ENCODE measurements around the gene FNBP1L. TPM values are rescaled to one million over a fixed set of nuclear protein-coding genes. Genes with fewer than 3 reads are reported as not detected.
"Not testable (repeated sequence)": the region's sequence is repeated elsewhere in the genome, so short reads cannot be mapped to it uniquely, and the experiment has no call there.

FNBP1L gene
- total RNA-seq, 1 experiment from 2014 or later = 72.7 TPM

DNA sequence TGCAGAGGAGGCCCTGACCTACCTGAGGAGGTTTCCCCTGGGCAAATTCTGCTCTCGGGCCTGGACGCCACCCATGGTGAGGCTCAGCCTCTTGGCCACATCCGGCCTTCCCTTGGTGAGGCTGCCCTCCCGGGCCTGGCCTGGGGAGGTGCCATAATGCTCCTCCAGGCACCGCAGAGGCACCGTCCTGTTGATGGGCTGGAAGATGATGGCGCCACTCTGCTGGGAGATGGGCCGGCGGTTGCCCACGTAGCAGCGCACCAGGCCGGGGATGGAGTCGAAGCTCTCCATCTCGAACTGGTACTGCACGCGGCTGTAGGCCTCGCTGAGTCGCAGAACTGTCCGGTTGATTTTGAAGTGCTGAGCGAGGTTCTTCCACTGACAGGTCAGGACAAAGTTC, 141.0 kb downstream of the FNBP1L start:
- Mint-ChIP-seq H3K4me3 (ENCODE audit: low read depth, unreplicated experiment) (no peak overlapping the region), H3K27me3 (ENCODE audit: unreplicated experiment) (no peaks in the 10 kb centered on the region), H3K27ac (ENCODE audit: unreplicated experiment) (peak overlapping the region; percentile 46), H3K4me1 (ENCODE audit: low read depth, unreplicated experiment) (peaks cover 81% of the 10 kb centered on the region), H3K9me3 (ENCODE audit: low read depth, unreplicated experiment) (no peaks in the 10 kb centered on the region), H3K36me3 (ENCODE audit: insufficient read depth, unreplicated experiment) (peaks cover 58% of the 10 kb centered on the region)
- no TSS peak for BruUV-seq (replicated peaks)
- DNase-seq = no peak
- TF ChIP-seq, protein P1, sequence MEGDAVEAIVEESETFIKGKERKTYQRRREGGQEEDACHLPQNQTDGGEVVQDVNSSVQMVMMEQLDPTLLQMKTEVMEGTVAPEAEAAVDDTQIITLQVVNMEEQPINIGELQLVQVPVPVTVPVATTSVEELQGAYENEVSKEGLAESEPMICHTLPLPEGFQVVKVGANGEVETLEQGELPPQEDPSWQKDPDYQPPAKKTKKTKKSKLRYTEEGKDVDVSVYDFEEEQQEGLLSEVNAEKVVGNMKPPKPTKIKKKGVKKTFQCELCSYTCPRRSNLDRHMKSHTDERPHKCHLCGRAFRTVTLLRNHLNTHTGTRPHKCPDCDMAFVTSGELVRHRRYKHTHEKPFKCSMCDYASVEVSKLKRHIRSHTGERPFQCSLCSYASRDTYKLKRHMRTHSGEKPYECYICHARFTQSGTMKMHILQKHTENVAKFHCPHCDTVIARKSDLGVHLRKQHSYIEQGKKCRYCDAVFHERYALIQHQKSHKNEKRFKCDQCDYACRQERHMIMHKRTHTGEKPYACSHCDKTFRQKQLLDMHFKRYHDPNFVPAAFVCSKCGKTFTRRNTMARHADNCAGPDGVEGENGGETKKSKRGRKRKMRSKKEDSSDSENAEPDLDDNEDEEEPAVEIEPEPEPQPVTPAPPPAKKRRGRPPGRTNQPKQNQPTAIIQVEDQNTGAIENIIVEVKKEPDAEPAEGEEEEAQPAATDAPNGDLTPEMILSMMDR (IDR thresholded peaks at IDR 0.05; ENCODE audit: unreplicated experiment) = no peak
- CTCF ChIA-PET = interaction anchor here (0.6 kb wide), 1 partner anchor 13 kb away, joined by 5 read pairs; no protein-coding TSS in a partner anchor
- intact Hi-C loops (cut with micrococcal nuclease; ENCODE audit: unreplicated experiment) = no loop called here

DNA sequence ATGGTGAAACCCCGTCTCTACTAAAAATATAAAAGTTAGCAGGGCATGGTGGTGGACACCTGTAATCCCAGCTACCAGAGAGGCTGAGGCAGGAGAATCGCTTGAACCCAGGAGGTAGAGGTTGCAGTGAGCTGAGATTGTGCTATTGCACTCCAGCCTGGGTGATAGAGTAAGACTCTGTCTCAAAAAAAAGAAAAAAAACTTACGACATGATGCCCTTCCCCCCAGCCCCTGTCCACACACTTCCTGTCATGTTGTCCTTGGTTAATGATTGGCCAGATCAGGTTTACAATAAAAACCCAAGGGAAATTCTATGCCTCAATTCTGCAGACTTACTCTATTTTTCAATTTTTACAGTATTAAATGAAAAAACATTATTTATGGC, 143.4 kb downstream of the FNBP1L start:
- BruUV-seq (replicated peaks); H3K9me3 Mint-ChIP-seq (ENCODE audit: low read depth, unreplicated experiment); H3K27me3 Mint-ChIP-seq (ENCODE audit: unreplicated experiment); H3K4me3 Mint-ChIP-seq (ENCODE audit: low read depth, unreplicated experiment): not testable (repeated sequence)
- CTCF ChIA-PET = interaction anchor here (1.2 to 2.5 kb wide), 6 partner anchors 23 to 71 kb away, joined by 4 to 16 read pairs (median 9); no protein-coding TSS in a partner anchor
- Mint-ChIP-seq H3K36me3 (ENCODE audit: insufficient read depth, unreplicated experiment) (peaks cover 45% of the 10 kb centered on the region), H3K4me1 (ENCODE audit: low read depth, unreplicated experiment) (peaks cover 77% of the 10 kb centered on the region), H3K27ac (ENCODE audit: unreplicated experiment) (peak overlapping the region; percentile 96)
- intact Hi-C loops (cut with micrococcal nuclease; ENCODE audit: unreplicated experiment) = loop anchor here (5.0 kb wide), 1 partner anchor 39 kb away; no protein-coding TSS in a partner anchor
- DNase-seq = peak; percentile 38

DNA sequence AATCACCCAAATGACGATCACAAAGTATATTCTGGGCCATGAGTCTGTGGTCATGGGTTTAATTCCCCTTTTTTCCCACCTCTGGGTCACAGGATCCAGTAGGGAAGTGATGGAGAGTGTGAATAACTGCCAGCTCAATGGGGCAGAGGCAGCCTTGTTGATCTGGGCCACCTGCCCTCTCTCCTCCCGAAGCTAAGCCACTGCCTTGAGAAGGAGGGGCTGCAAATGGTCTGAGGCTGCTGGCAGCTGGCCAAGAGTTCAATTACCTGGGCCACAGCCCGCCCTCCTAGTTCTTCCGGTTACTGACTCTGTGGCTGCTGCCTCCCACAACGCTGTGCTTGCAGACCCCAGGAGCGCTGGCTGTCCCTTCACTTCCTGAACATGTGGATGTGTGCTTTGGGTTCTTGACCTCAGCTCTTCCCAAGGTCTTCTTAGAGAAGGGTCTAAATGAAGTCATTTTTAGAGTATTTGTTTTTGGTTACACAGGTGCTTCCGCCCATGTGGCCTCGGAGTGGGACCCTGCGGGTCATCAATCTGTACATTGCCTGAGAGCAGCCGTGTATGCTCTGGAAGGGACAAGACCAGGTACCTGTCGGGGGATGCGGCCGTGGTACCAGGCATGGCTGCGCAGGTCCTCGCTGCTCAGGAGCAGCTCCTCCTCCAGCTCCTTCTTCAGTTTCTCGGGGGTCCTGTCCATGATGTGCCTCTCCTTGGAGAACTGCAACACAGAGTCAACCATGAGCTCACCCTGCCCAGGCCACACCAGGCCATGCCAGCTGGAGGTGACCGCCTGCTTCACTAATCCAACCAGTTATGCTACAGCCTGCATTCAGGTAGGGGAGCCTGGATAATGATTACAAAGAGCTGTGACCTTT, 144.0 kb downstream of the FNBP1L start:
- Mint-ChIP-seq H3K36me3 (ENCODE audit: insufficient read depth, unreplicated experiment) (peaks cover 45% of the 10 kb centered on the region), H3K27ac (ENCODE audit: unreplicated experiment) (peak overlapping the region; percentile 96), H3K4me3 (ENCODE audit: low read depth, unreplicated experiment) (peak overlapping the region; percentile 70), H3K9me3 (ENCODE audit: low read depth, unreplicated experiment) (no peaks in the 10 kb centered on the region), H3K4me1 (ENCODE audit: low read depth, unreplicated experiment) (peaks cover 80% of the 10 kb centered on the region), H3K27me3 (ENCODE audit: unreplicated experiment) (no peaks in the 10 kb centered on the region)
- TF ChIP-seq, protein P1 (IDR thresholded peaks at IDR 0.05; ENCODE audit: unreplicated experiment) = no peak
- DNase-seq = peak; percentile 93
- intact Hi-C loops (cut with micrococcal nuclease; ENCODE audit: unreplicated experiment) = loop anchor here (1.0 to 5.0 kb wide), 2 partner anchors 22 to 40 kb away; no protein-coding TSS in a partner anchor
- CTCF ChIA-PET = interaction anchor here (0.7 to 2.5 kb wide), 13 partner anchors 13 to 259 kb away, joined by 3 to 16 read pairs (median 5); partner anchors contain the start of gene BCAR3
- TSS peak; percentile 69 for BruUV-seq (replicated peaks)

DNA sequence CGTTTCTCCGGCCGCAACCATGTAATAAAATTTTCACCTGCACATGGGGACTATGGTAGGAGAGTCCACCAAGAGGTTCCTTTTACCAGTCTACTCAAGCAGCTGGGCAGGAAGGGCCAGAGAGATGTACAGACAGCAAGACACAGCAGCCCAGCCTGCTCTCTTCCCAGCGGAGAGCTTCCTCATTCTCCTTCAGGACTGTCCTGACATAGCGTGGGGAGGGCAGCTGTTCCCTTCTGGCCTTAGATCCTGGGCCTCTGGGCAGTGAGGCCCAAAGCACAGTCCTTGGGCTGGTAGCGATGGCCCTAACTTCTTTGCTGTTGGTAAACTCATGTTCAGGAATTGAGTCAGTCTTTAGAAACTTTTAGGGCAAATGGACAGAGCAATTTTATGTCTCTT, 144.6 kb downstream of the FNBP1L start:
- no peaks in the 10 kb centered on the region for H3K27me3 Mint-ChIP-seq (ENCODE audit: unreplicated experiment)
- H3K36me3 Mint-ChIP-seq (ENCODE audit: insufficient read depth, unreplicated experiment) = peaks cover 45% of the 10 kb centered on the region
- H3K4me3 Mint-ChIP-seq (ENCODE audit: low read depth, unreplicated experiment) = peak overlapping the region; percentile 70
- H3K27ac Mint-ChIP-seq (ENCODE audit: unreplicated experiment) = peak overlapping the region; percentile 96
- TF ChIP-seq, protein P1 (IDR thresholded peaks at IDR 0.05; ENCODE audit: unreplicated experiment) = no peak
- no peak for DNase-seq
- peaks cover 80% of the 10 kb centered on the region for H3K4me1 Mint-ChIP-seq (ENCODE audit: low read depth, unreplicated experiment)
- intact Hi-C loops (cut with micrococcal nuclease; ENCODE audit: unreplicated experiment) = loop anchor here (1.0 to 5.0 kb wide), 2 partner anchors 22 to 40 kb away; no protein-coding TSS in a partner anchor
- CTCF ChIA-PET = interaction anchor here (0.7 to 2.5 kb wide), 12 partner anchors 13 to 157 kb away, joined by 3 to 16 read pairs (median 6); partner anchors contain the start of gene BCAR3
- BruUV-seq (replicated peaks) = no TSS peak
- H3K9me3 Mint-ChIP-seq (ENCODE audit: low read depth, unreplicated experiment) = no peaks in the 10 kb centered on the region
